ENCODE measurements around the gene PSTPIP1.

DNA sequence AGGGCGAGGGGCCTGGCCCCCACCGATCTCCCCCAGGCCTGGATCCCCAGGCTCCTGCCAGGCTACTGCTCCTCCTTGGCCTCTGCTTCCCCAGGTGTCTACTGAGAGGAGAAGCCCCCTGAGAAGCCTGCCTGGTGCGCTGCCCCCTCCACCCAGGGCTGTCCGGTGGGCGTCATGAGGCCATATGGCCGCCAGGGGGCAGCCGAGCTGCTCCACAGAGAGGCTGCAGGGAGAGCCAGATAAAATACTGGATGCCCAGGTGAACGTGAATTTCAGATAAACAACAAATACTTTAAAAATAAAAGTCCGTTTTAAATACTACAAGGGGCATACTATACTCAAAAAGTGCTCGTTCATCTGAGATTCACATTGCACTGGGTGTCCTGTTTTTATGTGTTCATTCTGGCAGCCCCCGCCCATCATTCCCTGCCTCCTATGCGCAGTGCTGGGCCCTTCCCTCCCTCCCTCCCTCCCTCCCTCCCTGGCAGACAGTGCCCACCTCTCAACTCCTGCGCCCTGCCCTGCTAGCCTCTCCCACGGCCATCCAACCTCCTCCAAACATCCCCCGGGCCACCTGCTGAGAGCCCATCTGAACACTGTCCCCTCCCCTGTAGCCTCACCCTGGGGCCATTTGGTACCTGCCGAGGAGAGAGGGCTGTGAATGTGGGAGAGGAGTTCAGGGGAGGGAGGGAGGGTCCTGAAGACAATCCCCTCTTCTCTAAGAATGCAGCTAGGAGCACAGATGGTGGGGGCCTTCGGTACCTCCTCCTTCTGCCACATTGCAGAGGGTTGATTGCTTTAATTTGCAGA is 29.6 kb downstream of the PSTPIP1 start:
- TF ChIP-seq POLR2A (IDR thresholded peaks at IDR 0.05), result no peak
- TF ChIP-seq, protein P1, sequence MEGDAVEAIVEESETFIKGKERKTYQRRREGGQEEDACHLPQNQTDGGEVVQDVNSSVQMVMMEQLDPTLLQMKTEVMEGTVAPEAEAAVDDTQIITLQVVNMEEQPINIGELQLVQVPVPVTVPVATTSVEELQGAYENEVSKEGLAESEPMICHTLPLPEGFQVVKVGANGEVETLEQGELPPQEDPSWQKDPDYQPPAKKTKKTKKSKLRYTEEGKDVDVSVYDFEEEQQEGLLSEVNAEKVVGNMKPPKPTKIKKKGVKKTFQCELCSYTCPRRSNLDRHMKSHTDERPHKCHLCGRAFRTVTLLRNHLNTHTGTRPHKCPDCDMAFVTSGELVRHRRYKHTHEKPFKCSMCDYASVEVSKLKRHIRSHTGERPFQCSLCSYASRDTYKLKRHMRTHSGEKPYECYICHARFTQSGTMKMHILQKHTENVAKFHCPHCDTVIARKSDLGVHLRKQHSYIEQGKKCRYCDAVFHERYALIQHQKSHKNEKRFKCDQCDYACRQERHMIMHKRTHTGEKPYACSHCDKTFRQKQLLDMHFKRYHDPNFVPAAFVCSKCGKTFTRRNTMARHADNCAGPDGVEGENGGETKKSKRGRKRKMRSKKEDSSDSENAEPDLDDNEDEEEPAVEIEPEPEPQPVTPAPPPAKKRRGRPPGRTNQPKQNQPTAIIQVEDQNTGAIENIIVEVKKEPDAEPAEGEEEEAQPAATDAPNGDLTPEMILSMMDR (IDR thresholded peaks at IDR 0.05), result peak; percentile 73 to 97 (median 91)

Measured in sigmoid colon (tissue), 3 donors.